GM23338 (cell line): ENCODE data around the gene LRRTM1. TPM values are rescaled to one million over a fixed set of nuclear protein-coding genes. Genes with fewer than 3 reads are reported as not detected.

ENCODE experiments used
- ATAC-seq: fragments of 200-7000 bp; cut with Tn5 transposase; 3 replicates; pipeline ENCODE4 v1.9.1; 2020
- DNase-seq: peaks from one replicate; pipeline ENCODE4 v3.0.0-alpha.2; 2015; ENCODE audit warnings: low spot score
- H2AFZ ChIP-seq: fragments of 200-600 bp; sonication (generic); 2 replicates; pipeline ENCODE4 v1.8.0; 2016; ENCODE audit warnings: antibody characterized with exemption, mild to moderate bottlenecking, moderate library complexity
- H3F3A ChIP-seq: fragments of 200-600 bp; sonication (generic); replicated peaks from 2 replicates; pipeline ENCODE4 v1.8.0; 2017; ENCODE audit warnings: antibody characterized with exemption, mixed run types, low read depth
- H3K27ac ChIP-seq: fragments of 200-600 bp; sonication (generic); 2 replicates; pipeline ENCODE4 v1.6.1; 2016; ENCODE audit warnings: low read depth
- H3K27me3 ChIP-seq: fragments of 200-600 bp; sonication (generic); 2 replicates; pipeline ENCODE4 v1.8.0; 2016; ENCODE audit warnings: mild to moderate bottlenecking, mixed run types, moderate library complexity; ENCODE audit not compliant: insufficient read depth
- H3K36me3 ChIP-seq: fragments of 200-600 bp; sonication (generic); 2 replicates; pipeline ENCODE4 v1.8.0; 2016; ENCODE audit warnings: mild to moderate bottlenecking; ENCODE audit not compliant: insufficient read depth
- H3K4me1 ChIP-seq: fragments of 200-600 bp; sonication (generic); 2 replicates; pipeline ENCODE4 v1.8.0; 2016; ENCODE audit warnings: mild to moderate bottlenecking, moderate library complexity; ENCODE audit not compliant: insufficient read depth
- H3K4me2 ChIP-seq: fragments of 200-600 bp; sonication (generic); 2 replicates; pipeline ENCODE4 v1.7.1; 2017; ENCODE audit warnings: mixed run types
- H3K4me3 ChIP-seq: fragments of 200-600 bp; sonication (generic); 2 replicates; pipeline ENCODE4 v1.6.1; 2016; ENCODE audit warnings: mixed run types
- H3K79me2 ChIP-seq: fragments of 200-600 bp; sonication (generic); replicated peaks from 2 replicates; pipeline ENCODE4 v1.8.0; 2017; ENCODE audit warnings: mild to moderate bottlenecking; ENCODE audit not compliant: insufficient read depth
- H3K9me2 ChIP-seq: fragments of 200-600 bp; sonication (generic); 2 replicates; pipeline ENCODE4 v1.8.0; 2017; ENCODE audit not compliant: insufficient read depth
- H4K20me1 ChIP-seq: fragments of 200-600 bp; sonication (generic); replicated peaks from 2 replicates; pipeline ENCODE4 v1.8.0; 2017; ENCODE audit warnings: mild to moderate bottlenecking; ENCODE audit not compliant: insufficient read depth
- H3K27ac Mint-ChIP-seq: 2 replicates; pipeline ENCODE4 v1.8.0; 2020; ENCODE audit warnings: inconsistent platforms, mild to moderate bottlenecking, moderate library complexity, mixed read lengths
- H3K27me3 Mint-ChIP-seq: 3 replicates; pipeline ENCODE4 v1.8.0; 2022; ENCODE audit warnings: low read depth, mild to moderate bottlenecking, moderate library complexity, mixed read lengths, inconsistent platforms; ENCODE audit not compliant: insufficient read depth, poor library complexity
- H3K36me3 Mint-ChIP-seq: 3 replicates; pipeline ENCODE4 v1.8.0; 2021; ENCODE audit warnings: low read depth, mild to moderate bottlenecking, inconsistent platforms, moderate library complexity, mixed read lengths
- H3K4me1 Mint-ChIP-seq: 3 replicates; pipeline ENCODE4 v1.8.0; 2020; ENCODE audit warnings: mild to moderate bottlenecking, inconsistent platforms, mixed read lengths
- H3K4me3 Mint-ChIP-seq: 3 replicates; pipeline ENCODE4 v1.8.0; 2021; ENCODE audit warnings: moderate library complexity, mild to moderate bottlenecking, inconsistent platforms, mixed read lengths
- H3K9me3 Mint-ChIP-seq: 3 replicates; pipeline ENCODE4 v1.8.0; 2020; ENCODE audit warnings: moderate library complexity, mild to moderate bottlenecking, inconsistent platforms, mixed read lengths
- CREB1 ChIP-seq: fragments of 250-450 bp; sonication (Bioruptor Pico); IDR thresholded peaks from 2 replicates; pipeline ENCODE4 v1.5.0; 2020; ENCODE audit warnings: low read depth, mild to moderate bottlenecking, moderate library complexity
- CTCF ChIP-seq, 2 experiments: fragments of 200-600 bp in 1 of 2; sonication (generic) in 1 of 2; conservative IDR thresholded peaks; 2 replicates each; pipeline versions ENCODE4 v1.5.1 to v1.6.1; 2016 to 2017; ENCODE audit warnings: antibody characterized with exemption in 2 of 2, low read depth in 2 of 2, mild to moderate bottlenecking in 2 of 2, moderate library complexity in 1 of 2
- ETS1 ChIP-seq: IDR thresholded peaks from 2 replicates; pipeline ENCODE4 v1.6.1; 2016; ENCODE audit warnings: antibody characterized with exemption
- EZH2 ChIP-seq: fragments of 200-600 bp; sonication (generic); IDR thresholded peaks from one replicate; pipeline ENCODE4 v1.8.0; 2017; ENCODE audit warnings: antibody characterized with exemption, mild to moderate bottlenecking, low read depth; ENCODE audit not compliant: unreplicated experiment
- NANOG ChIP-seq: IDR thresholded peaks from 2 replicates; pipeline ENCODE4 v1.6.1; 2016; ENCODE audit warnings: antibody characterized with exemption, borderline replicate concordance
- POLR2AphosphoS5 ChIP-seq: IDR thresholded peaks from 2 replicates; pipeline ENCODE4 v1.6.1; 2016; ENCODE audit warnings: antibody characterized with exemption, low read depth
- REST ChIP-seq: IDR thresholded peaks from one replicate; pipeline ENCODE4 v1.6.1; 2018; ENCODE audit warnings: antibody characterized with exemption; ENCODE audit not compliant: unreplicated experiment
- ZNF114 ChIP-seq: fragments of 250-450 bp; sonication (Bioruptor Pico); IDR thresholded peaks from 2 replicates; pipeline ENCODE4 v1.5.0; 2020; ENCODE audit warnings: mild to moderate bottlenecking, moderate library complexity
- ZNF331 ChIP-seq: fragments of 250-450 bp; sonication (Bioruptor Pico); IDR thresholded peaks from 2 replicates; pipeline ENCODE4 v1.5.0; 2020; ENCODE audit warnings: low read depth, mild to moderate bottlenecking, moderate library complexity
- ZNF462 ChIP-seq: fragments of 250-450 bp; sonication (Bioruptor Pico); IDR thresholded peaks from 2 replicates; pipeline ENCODE4 v1.5.0; 2020; ENCODE audit warnings: mild to moderate bottlenecking, moderate library complexity
- polyA plus RNA-seq: library from polyadenylated mRNA; unstranded; fragments of >200 nt; fragmentation: Nextera tagmentation; extraction: Ambion mirVana; gene quantifications from 2 replicates; pipeline ENCODE4 v1.2.1, GENCODE V29; 2016
- total RNA-seq: library from RNA; depleted of rRNA; stranded (reverse); fragments of >200 nt; shearing (Covaris generic); gene quantifications from 2 replicates; pipeline ENCODE4 v1.2.3, GENCODE V29; 2014

LRRTM1 gene
- total and polyA plus RNA-seq, 2 experiments from 2014 or later: 0.34 to 1.3 TPM

GRCh38 chr2:80292474-80292873 lies 12.1 kb downstream of the LRRTM1 start (continued):
- TF ChIP-seq REST (no peak), NANOG (no peak), EZH2 (no peak), POLR2AphosphoS5 (no peak), ZNF331 (CRISPR knock-in tag) (no peak), ETS1 (no peak), CTCF (conservative IDR thresholded peaks at IDR 0.05; ENCODE audit: low read depth in 2 of 2) (no peak)

- no peak overlapping the region for H3K4me3 ChIP-seq
- Mint-ChIP-seq H3K4me3 (no peak overlapping the region), H3K27me3 (no peaks in the 10 kb centered on the region), H3K27ac (no peak overlapping the region), H3K9me3 (no peaks in the 10 kb centered on the region), H3K4me1 (peaks cover 8% of the 10 kb centered on the region), H3K36me3 (no peaks in the 10 kb centered on the region)
- H3F3A ChIP-seq: no peaks in the 10 kb centered on the region
- H3K79me2 ChIP-seq: no peaks in the 10 kb centered on the region
- H3K27ac ChIP-seq: no peak overlapping the region
- no peak overlapping the region for H2AFZ ChIP-seq
- DNase-seq (no peak), ATAC-seq (no peak)
- peaks cover 5% of the 10 kb centered on the region; the same call in 1 of the 2 replicates for H3K9me2 ChIP-seq
- no peaks in the 10 kb centered on the region; the same call in 1 of the 2 replicates for H4K20me1 ChIP-seq
- no peaks in the 10 kb centered on the region for H3K27me3 ChIP-seq
- H3K4me2 ChIP-seq: no peak overlapping the region
- H3K4me1 ChIP-seq: no peaks in the 10 kb centered on the region
- H3K36me3 ChIP-seq: no peaks in the 10 kb centered on the region
- TF ChIP-seq CTCF (conservative IDR thresholded peaks at IDR 0.05; ENCODE audit: low read depth in 2 of 2) (no peak), CREB1 (CRISPR knock-in tag) (no peak), ZNF114 (CRISPR knock-in tag) (no peak), ZNF331 (CRISPR knock-in tag) (no peak), POLR2AphosphoS5 (no peak), ZNF462 (no peak)
These were observed 12.9 kb downstream of the LRRTM1 start for GRCh38 chr2:80291656-80292055.
